GM12892 (cell line): ENCODE results near the gene LARGE1.

ENCODE experiments used
- POLR2AphosphoS5 ChIP-seq: IDR thresholded peaks from 2 replicates; pipeline ENCODE4 v1.6.1; 2011; ENCODE audit warnings: low read depth, low read length, control low read depth
- TAF1 ChIP-seq: IDR thresholded peaks from 2 replicates; pipeline ENCODE4 v1.6.1; 2011; ENCODE audit warnings: low read depth, mild to moderate bottlenecking, control low read depth, low read length, borderline replicate concordance

- TF ChIP-seq TAF1 (no peak), POLR2AphosphoS5 (no peak)
These were observed 149.1 kb downstream of the LARGE1 start for GRCh38 chr22:33771136-33771535.
